CD1c-positive myeloid dendritic cell (primary cell): ENCODE results near the gene GOLGA6L25.
"Not testable (repeated sequence)": the region's sequence is repeated elsewhere in the genome, so short reads cannot be mapped to it uniquely, and the experiment has no call there.

Experiments
- DNase-seq: peaks from one replicate; pipeline ENCODE4 v3.0.0-alpha.2; 2016; ENCODE audit errors: extremely low spot score

The GOLGA6L25 gene

GRCh38 chr15:28553268-28553667 lies at the start of gene GOLGA6L25:
Gene GOLGA6L25 (plus strand): TSS chr15:28553568. CDS start chr15:28553629, 61 bp downstream.
- not testable (repeated sequence) for DNase-seq

- not testable (repeated sequence) for DNase-seq
These were observed 45.0 kb upstream of the GOLGA6L25 start for GRCh38 chr15:28508217-28508889.

- DNase-seq, result not testable (repeated sequence)
These were observed 39.2 kb upstream of the GOLGA6L25 start for GRCh38 chr15:28514128-28514527.

- not testable (repeated sequence) for DNase-seq
These were observed 38.2 kb upstream of the GOLGA6L25 start for GRCh38 chr15:28515208-28515607.

- not testable (repeated sequence) for DNase-seq
These were observed 20.4 kb upstream of the GOLGA6L25 start, which contains the start of gene GOLGA8G for GRCh38 chr15:28532954-28533353. Gene GOLGA8G (minus strand): TSS chr15:28532971. CDS start chr15:28532909, 62 bp downstream.

GRCh38 chr15:28573351-28573750 lies 20.0 kb downstream of the GOLGA6L25 start:
- not testable (repeated sequence) for DNase-seq

- DNase-seq, result not testable (repeated sequence)
These were observed 35.7 kb downstream of the GOLGA6L25 start for GRCh38 chr15:28588977-28589606.

- not testable (repeated sequence) for DNase-seq
These were observed 36.4 kb downstream of the GOLGA6L25 start for GRCh38 chr15:28589769-28590168.

- DNase-seq, result not testable (repeated sequence)
These were observed 39.0 kb downstream of the GOLGA6L25 start for GRCh38 chr15:28592395-28592794.

GRCh38 chr15:28593424-28594129 lies 40.2 kb downstream of the GOLGA6L25 start:
- DNase-seq, result not testable (repeated sequence)

GRCh38 chr15:28597471-28597870 lies 44.1 kb downstream of the GOLGA6L25 start:
- not testable (repeated sequence) for DNase-seq

GRCh38 chr15:28598209-28598608 lies 44.8 kb downstream of the GOLGA6L25 start:
- DNase-seq, result not testable (repeated sequence)

GRCh38 chr15:28602152-28602551 lies 48.8 kb downstream of the GOLGA6L25 start:
- DNase-seq, result not testable (repeated sequence)
